ENCODE data around the gene TRIO.

GRCh38 chr5:14201325-14202045, 58.3 kb downstream of the TRIO start:
- TF ChIP-seq, protein P1, sequence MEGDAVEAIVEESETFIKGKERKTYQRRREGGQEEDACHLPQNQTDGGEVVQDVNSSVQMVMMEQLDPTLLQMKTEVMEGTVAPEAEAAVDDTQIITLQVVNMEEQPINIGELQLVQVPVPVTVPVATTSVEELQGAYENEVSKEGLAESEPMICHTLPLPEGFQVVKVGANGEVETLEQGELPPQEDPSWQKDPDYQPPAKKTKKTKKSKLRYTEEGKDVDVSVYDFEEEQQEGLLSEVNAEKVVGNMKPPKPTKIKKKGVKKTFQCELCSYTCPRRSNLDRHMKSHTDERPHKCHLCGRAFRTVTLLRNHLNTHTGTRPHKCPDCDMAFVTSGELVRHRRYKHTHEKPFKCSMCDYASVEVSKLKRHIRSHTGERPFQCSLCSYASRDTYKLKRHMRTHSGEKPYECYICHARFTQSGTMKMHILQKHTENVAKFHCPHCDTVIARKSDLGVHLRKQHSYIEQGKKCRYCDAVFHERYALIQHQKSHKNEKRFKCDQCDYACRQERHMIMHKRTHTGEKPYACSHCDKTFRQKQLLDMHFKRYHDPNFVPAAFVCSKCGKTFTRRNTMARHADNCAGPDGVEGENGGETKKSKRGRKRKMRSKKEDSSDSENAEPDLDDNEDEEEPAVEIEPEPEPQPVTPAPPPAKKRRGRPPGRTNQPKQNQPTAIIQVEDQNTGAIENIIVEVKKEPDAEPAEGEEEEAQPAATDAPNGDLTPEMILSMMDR (IDR thresholded peaks at IDR 0.05) = no peak
- TF ChIP-seq, protein P2, sequence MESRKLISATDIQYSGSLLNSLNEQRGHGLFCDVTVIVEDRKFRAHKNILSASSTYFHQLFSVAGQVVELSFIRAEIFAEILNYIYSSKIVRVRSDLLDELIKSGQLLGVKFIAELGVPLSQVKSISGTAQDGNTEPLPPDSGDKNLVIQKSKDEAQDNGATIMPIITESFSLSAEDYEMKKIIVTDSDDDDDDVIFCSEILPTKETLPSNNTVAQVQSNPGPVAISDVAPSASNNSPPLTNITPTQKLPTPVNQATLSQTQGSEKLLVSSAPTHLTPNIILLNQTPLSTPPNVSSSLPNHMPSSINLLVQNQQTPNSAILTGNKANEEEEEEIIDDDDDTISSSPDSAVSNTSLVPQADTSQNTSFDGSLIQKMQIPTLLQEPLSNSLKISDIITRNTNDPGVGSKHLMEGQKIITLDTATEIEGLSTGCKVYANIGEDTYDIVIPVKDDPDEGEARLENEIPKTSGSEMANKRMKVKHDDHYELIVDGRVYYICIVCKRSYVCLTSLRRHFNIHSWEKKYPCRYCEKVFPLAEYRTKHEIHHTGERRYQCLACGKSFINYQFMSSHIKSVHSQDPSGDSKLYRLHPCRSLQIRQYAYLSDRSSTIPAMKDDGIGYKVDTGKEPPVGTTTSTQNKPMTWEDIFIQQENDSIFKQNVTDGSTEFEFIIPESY (IDR thresholded peaks at IDR 0.05; ENCODE audit: borderline replicate concordance, low read depth) = no peak
- TF ChIP-seq SMC3 (IDR thresholded peaks at IDR 0.05; ENCODE audit: low read depth, low read length) (no peak), RFX5 (IDR thresholded peaks at IDR 0.05; ENCODE audit: low read length) (no peak), YY1 (IDR thresholded peaks at IDR 0.05; ENCODE audit: low read depth) (no peak), SIN3A (IDR thresholded peaks at IDR 0.05; ENCODE audit: borderline replicate concordance, low read depth, low read length) (no peak), USF2 (IDR thresholded peaks at IDR 0.05; ENCODE audit: borderline replicate concordance, low read depth, low read length) (no peak), RAD21 (IDR thresholded peaks at IDR 0.05; ENCODE audit: low read length) (no peak), EZH2phosphoT487 (IDR thresholded peaks at IDR 0.05; ENCODE audit: borderline replicate concordance, low read depth) (no peak)
